Stimulated activated CD8-positive, alpha-beta memory T cell treated with anti-CD3 and anti-CD28 coated beads, Interleukin-12 subunit alpha, Interleukin-12 subunit beta, amount 100 ng/mL, for 24 hours (primary cell): ENCODE data around the gene GTF2H4.
"Not testable (repeated sequence)": the region's sequence is repeated elsewhere in the genome, so short reads cannot be mapped to it uniquely, and the experiment has no call there.

ENCODE experiments used
- DNase-seq: peaks from one replicate; pipeline ENCODE4 v3.0.0-alpha.2; 2020; ENCODE audit errors: extremely low read depth

GTF2H4 gene

DNA sequence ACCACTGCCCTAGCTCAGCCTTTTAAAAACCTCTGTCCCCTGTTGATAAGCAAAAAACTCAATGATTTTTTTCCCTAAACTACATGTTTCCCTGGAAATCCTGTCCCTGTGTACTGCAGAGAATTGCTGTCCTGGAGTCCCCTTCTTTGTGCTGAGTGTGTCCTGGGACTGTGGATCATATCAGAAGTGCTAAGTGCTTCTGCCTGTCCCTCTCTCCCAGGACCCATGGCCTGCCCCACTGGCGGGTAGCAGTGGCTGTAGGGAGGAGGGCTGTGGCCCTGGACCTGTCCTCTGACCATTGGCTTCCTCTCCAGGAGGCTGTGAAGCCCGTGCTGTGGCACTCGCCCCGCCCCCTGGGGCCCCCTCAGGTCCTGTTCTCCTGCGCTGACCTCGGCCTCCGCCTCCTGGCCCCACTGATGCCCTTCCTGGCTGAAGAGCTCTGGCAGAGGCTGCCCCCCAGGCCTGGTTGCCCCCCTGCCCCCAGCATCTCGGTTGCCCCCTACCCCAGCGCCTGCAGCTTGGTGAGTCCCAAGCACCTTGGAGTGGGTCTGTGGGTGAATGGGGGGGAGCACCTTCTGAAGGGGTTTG, 16.1 kb downstream of the GTF2H4 start:
- DNase-seq, result not testable (repeated sequence)

DNA sequence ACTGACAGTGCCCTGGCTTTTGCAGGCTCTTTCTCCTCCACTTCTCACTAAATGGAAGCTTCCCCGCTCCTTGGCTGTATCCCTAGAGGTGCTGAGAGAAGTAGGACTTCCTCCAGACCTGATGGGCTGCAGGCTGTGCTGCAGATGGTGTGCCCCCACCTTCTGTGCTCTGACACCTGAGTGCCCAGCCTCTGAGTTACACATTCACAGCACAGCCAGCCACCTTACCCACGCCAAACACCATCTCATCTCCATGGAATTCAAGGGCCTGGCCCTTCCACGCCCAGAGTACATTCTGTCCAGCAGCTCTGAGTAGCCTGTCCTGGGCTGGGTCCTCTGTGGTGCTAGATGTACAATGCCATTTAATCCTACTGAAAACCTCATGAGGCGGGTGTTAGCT, 18.6 kb downstream of the GTF2H4 start:
- no peak for DNase-seq

DNA sequence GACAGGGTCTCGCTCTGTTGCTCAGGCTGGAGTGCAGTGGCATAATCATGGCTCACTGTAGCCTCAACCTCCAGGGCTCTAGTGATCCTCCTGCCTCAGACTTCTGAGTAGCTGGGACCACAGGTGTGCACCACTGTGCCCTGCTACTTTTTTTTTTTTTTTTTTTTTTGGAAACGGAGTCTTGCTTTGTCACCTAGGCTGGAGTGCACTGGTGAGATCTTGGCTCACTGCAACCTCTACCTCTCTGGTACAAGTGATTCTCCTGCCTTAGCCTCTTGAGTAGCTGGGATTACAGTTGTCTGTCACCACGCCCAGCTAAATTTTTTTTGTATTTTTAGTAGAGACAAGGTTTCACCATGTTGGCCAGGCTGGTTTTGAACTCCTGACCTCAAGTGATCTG, 19.1 kb downstream of the GTF2H4 start:
- DNase-seq, result not testable (repeated sequence)

DNA sequence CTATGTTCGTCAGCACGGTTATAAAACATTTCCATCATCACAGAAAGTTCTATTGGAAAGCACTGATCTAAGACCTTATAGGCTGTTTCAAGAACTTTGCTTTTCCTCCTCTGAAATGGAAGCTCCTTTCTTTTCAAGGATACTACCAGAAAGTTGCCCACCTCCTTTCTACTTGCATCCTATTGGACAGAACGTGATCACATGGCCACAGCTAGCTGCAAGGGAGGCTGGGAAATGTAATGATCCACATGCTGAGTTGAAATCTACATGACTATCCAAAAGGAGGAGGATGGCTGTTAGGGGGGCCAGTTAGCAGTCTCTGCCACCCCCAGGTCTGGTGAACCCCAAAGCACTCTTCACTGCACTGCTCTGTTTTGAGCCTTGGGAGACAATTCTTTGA, 20.7 kb downstream of the GTF2H4 start:
- DNase-seq, result no peak

DNA sequence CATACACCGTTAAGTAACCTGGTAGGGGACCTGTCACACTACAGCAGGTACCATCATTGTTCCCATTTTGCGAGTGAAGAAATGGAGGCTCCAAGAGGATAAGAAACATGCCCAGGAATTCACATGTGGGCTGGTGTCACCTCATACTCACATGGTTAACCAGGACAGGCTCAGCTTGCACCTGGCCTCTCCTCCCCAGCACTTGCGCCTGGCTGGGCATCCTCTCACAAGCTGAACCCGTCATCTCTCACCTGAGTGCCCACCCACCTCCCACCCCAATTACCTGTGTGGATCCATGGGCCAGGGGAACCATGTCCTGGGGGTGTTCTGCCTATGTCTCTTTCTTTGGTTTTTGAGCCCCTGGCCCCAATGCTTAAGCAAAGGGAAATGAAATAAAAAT, 22.5 kb downstream of the GTF2H4 start:
- no peak for DNase-seq

DNA sequence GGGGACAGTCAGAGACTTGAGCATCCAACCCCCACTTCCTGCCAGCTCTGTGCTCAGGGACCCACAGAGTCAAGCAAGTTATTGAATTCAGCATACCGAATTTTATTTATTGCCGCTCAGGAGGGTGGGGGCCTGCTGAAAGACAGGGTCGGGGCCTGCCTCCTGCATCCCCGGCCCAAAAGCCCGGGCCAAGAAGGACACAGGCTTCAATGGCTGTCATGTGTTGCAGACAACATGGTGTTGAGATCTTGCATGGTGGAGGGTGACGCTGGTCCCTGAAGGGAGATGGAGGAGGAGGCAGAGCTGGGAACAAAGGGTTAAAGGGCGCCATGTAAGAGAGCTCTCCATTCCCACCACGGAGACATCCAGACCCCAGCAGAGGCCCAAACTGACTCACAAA, 23.3 kb downstream of the GTF2H4 start:
- DNase-seq, result no peak

DNA sequence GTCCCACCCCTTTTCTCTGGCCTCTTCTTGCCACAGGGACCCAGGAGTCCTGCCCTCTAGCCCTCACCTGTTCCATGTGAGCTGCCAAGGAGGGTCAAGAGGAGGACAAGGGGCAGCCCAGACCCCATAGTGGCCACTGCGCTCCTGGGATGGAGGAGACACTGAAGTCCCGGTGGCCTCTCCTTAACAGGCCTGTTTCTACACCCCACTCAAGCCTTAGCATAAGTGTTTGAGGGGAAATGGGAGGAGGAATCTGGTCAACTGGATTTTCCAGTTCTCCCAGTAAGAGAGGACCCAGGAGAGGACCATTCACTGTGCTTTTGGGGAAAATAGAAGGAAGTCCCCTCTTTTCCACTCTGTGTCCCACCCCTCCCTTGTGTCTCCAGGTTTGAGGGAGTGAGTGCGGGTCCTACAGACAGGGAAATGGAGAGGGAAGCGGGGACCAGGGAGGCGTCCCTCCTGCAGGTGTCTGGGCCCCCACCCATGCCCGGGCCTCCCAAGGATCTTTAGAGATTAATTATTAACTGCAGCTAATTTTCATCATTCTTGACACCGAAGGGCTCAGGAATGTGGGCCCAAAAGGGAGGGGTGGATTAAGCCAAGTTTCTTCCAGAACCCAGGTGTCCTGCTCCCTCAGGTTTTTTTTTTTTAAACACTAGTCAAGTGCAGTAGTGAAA, 24.1 kb downstream of the GTF2H4 start, which contains the start of gene SFTA2:
Gene SFTA2 (minus strand): TSS at position 202 of the 677 bp plus-strand sequence. CDS start 74 bp downstream, at position 128.
- no peak for DNase-seq

DNA sequence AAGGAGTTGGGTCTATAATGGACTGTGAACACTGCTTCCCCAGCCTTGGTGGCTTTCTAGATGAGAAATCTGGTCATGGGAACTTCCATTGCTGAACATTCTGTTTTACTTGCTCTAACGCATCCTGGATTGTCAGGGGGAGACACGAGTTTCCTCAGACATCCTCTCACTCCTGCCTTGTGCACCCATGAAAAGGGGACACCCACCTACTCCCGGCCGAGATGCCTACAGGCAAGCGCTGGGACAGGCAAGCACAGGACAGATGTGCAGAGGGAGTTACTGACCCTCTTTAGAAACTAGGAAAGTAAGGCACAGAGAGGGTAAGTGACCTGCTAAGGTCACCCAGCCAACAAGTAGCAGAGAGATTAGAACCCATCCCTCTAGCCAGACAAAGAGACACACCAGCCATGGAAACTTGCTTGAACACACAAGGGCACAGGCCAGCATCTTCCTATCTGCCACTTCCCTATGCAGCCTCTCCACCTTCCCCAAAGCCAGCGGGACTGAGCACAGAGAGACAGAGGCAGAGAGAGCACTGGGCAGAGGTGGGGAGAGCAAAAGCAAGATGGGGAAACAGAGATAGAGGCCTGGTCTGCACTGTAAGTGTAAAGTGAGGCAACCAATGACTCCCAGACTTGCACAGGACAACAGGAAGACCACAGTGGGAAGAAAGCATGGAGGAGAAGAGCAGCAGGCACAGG, 24.8 kb downstream of the GTF2H4 start:
- no peak for DNase-seq

DNA sequence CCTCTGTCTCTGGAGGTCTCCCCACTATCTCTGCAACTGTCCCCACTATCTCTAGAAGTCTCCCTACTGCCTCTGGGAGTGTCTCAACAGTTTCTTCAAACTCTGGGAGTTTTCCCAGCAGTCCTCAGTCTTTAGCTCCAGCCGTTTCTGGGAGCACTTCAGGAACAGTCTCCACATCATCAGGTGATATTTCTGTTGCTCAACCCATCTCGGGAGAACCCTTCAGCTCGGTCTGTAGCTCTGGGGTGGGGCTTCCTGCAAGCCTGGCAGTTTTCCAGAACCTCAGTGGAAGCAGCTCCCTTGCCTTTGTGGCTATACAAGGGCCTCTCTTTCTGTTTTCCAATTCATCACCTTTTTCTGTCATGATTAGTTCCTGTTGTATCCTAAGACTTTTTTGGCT, 27.0 kb downstream of the GTF2H4 start:
- DNase-seq, result no peak

DNA sequence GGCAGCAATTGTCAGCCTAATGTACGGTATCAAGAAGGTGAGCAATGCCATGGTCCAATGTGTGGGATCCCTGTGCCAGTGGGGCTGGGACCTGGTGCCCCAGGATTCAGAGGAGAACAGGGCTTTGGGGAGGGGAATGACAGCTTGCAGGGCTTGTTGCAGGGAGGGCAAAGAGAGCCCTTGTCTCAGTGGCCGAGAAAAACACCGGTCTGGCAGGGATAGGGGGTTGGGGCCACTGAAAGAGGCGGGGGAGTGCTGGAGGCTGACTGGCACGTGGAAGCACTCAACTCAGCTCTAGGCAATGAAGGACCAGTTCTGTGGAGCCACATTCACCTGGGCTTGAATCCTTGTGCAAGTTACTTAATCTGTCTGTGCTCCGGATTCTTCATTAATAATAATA, 29.3 kb downstream of the GTF2H4 start:
- DNase-seq, result no peak

DNA sequence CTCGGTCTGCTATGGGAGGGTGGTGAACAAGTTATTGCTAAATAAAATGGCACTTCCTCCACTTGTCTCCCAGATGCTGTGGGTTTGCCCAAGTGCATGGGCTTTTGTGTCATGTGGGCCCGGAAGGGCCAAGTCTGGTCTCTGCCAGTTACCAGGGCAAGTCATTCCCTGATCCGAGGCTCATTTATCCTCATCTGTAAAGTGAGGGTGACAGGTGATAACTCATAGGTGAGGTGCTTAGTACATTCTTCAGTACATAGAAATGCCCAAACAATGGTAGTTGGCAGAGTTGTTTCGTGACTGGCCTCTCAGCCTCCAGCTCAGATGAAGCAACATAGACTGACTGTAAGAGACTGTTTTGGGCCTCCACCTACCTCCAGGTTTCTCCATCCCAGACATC, 30.7 kb downstream of the GTF2H4 start:
- DNase-seq, result no peak

DNA sequence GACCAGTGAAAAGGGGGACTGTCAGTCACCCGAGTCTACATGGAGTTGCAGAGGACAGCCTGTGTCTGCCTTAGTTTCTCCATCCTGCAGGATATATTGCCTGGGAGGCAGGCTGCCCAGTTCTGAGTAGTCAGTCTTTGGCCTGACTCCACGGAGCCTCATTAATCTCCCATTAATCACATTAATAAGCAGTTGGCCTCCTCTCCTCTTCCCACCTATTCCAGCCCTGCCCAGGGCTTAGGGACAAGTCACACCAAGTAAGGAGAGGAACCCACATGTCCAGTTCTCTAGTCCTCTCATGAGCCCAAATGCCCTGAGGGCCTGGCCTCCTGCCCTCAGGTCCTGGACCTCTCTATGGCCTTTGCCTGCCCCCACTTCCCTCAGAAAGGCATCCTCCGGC, 31.5 kb downstream of the GTF2H4 start:
- DNase-seq, result no peak

DNA sequence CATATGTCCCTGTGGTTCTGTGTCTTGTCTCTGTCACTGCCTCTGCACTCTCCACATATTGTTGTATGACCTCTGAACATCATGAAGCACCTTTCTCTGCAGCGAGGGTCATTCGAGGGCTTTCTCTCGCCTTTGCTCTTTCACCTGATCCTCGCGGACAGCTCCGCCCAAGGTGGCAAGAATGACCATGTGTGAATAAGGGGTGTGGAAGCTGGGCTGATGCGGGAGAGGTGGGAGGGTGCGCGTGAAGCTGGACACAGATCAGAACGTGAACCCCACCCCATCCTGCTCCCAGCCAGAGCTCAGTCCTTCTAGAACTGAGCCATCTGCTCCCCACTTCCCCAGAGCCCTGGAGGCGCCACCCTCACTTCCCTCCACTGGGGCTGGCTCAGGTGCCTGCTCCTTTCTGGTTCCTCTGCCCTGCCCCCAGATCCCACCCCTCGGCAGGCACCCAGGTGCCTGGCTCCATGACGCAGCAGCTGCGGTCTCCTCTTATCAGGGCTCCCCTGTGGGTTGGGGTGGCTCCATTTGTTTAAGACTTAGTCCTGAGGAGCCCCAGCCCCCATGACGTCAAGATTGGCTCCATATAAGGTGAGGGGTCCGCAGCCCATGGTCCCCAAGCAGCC, 32.5 kb downstream of the GTF2H4 start, which contains the start of gene MUCL3:
Gene MUCL3 (plus strand): TSS at position 613 of the 626 bp plus-strand sequence. CDS start 27 bp downstream, outside the sequence.
- no peak for DNase-seq

DNA sequence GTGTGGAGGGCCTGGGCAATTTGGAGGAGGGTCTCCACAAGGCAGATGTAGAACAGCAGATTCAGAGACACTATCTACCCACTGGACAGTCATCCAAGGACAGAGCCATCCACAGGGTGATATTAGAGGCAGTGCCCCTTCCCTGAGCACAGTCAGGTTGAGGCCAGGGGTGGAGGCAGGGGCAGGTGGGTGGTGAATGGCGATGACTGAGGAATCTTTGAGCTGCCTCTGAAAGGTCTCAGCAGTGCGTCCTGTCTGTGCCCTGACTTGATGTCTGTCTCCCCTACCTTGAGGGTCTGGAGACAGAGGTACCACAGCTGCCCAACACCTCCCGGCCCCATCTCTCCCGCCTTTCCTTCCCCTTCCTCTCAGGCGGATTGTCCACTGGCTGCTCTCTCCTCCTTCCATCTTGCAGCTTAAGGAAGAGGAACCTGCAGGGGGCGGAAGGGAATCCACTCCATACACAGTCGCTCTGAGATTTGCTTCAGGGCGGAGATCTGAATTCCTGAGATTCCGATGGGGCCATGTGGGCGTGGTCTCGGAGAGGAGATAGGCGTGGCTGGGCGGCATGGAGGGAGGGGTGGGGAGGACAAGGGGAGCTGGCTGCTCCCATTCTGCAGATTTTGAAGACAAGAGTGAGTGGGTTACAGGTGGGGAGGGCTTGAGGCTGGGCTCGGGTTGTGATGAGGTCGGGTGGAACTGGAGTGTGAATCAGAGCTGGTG, 34.5 kb downstream of the GTF2H4 start:
- DNase-seq, result no peak

DNA sequence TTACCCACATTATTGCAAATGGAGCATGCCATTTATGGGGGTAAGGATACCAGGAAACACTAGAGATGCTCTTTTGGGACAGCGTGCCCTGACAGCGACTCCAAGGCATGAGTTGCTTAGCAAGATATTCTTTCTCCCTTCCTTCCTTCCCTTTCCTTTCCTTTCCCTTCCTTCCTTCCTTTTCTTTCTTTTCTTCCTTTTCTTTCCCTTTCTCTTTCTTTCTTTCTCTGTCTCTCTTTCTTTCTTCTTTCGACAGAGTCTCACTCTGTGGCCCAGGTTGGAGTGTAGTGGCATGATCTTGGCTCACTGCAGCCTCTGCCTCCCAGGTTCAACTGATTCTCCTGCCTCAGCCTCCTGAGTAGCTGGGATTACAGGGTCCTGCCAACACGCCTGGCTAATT, 36.0 kb downstream of the GTF2H4 start:
- DNase-seq, result no peak

DNA sequence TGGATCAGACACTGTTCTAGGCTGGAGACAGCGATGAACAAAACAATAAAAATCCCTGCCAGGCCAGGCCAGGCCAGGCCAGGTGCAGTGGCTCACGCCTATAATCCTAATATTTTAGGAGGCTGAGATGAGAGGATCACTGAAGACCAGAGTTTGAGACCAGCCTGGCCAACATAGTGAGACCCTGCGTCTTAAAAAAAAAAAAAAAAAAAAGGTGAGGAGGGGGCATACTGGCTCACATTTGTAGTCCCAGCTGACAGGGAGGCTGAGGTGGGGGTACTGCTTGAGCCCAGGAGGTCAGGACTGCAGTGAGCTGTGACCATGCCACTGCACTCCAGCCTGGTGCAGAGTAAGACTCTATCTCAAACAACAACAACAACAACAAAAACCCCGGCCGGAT, 37.3 kb downstream of the GTF2H4 start:
- DNase-seq, result no peak

DNA sequence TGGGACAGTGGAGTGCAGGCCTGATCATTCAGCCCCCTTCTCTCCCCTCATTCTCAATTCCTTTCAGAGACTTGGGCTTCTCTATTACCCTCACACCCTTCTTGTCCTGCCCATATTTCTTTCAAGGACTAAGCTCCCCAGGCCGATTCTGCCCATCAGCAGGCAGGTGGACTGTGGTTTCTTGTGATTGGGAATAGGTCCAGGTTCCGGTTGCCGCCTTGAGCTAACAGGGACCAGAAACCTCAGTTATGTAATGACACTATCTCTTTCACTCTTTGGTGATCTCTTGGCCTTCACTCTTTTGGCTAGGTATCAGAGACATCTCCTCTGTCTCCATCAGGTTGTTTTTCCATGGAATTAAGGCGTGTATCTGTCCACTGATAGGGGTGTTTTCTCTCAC, 39.2 kb downstream of the GTF2H4 start:
- no peak for DNase-seq

DNA sequence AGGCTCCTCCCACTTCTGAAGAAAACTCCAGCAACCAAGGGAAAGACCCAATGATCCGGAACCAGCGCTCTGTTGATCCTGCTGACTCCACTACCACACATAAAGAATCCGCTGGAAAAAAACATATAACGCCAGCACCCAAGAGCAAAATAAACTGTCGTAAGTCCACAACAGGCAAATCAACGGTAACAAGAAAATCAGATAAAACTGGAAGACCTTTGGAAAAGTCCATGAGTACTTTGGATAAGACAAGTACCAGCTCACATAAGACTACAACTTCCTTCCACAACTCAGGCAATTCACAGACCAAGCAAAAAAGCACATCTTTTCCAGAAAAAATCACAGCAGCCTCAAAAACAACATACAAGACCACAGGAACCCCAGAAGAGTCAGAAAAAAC, 40.8 kb downstream of the GTF2H4 start:
- no peak for DNase-seq

DNA sequence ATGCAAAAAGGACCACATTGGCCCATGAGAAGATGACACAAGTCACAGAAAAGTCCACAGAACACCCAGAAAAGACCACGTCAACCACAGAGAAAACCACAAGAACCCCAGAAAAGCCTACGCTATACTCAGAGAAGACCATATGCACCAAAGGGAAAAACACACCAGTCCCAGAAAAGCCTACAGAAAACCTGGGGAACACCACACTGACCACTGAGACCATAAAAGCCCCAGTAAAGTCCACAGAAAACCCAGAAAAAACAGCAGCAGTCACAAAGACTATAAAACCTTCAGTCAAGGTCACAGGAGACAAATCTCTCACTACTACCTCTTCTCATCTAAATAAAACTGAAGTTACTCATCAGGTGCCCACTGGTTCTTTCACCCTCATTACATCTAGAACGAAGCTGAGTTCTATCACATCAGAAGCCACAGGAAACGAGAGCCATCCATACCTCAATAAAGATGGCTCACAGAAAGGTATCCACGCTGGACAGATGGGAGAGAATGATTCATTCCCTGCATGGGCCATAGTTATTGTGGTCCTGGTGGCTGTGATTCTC, 44.0 kb downstream of the GTF2H4 start:
- DNase-seq, result no peak

DNA sequence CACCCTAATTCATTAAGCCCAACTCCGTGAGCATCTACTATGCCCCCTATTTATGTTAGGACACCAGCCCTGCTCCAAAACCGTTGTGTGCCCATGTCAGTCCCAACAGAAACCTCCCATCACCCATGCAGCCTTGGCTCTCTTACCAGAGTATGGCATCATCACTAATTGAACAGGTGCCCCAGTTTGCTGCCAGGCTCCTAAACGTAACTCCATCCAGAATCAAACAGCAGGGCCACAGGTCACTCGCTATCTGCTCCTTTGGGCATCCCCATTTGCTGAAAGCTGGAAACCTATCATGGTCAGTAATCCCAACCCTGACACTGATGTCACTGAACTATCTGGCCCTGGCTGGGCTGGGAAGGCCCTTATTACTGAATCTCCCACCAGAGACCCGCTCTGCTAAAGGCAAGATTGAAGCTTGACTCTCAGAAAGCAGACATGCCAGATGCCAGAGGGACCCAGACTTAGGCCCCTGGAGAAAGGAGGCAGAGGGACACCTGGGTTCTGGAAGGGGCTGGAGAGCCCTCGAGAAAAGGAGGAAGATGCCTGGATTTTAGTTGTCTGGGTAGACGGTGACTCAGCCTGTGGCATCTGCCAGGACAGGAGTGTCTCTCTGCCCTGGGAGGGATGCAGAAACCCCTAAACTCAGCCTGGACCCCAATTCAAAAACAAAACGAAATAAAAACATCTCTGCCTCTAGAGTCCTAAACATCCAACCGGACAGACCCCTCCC, 46.8 kb downstream of the GTF2H4 start:
- DNase-seq, result no peak
